Activated CD4-positive, alpha-beta memory T cell treated with anti-CD3 and anti-CD28 coated beads, Interleukin-2, amount 10 ng/mL, durations not matched to agents 7 days and 5 days (primary cell): ENCODE results near the gene VAX1. TPM values are rescaled to one million over a fixed set of nuclear protein-coding genes. Genes with fewer than 3 reads are reported as not detected.

Experiments used
- total RNA-seq, 2 experiments: library from RNA; stranded (reverse); gene quantifications; one replicate each; pipeline ENCODE4 v1.2.3, GENCODE V29; 2021

VAX1 gene
- total RNA-seq, 2 experiments from 2014 or later, result not detected

Other genes with a start within 250 kb of the VAX1 start
- under 1 TPM; 0.05 to 0.28 TPM for gene SHTN1, start 133.1 kb downstream of the VAX1 start, total RNA-seq
- not detected for gene KCNK18, start 59.2 kb upstream of the VAX1 start, total RNA-seq
- not detected for gene SLC18A2, start 102.8 kb upstream of the VAX1 start, total RNA-seq
- 10 to 100 TPM; 12.3 to 12.8 TPM for gene PDZD8, start 237.2 kb upstream of the VAX1 start, total RNA-seq